GM04503 (cell line): Measurements from ENCODE around the gene MTG2.

Experiments used
- DNase-seq: peaks from one replicate; pipeline ENCODE4 v3.0.0-alpha.2; 2012; ENCODE audit warnings: low read depth

The MTG2 gene

DNA sequence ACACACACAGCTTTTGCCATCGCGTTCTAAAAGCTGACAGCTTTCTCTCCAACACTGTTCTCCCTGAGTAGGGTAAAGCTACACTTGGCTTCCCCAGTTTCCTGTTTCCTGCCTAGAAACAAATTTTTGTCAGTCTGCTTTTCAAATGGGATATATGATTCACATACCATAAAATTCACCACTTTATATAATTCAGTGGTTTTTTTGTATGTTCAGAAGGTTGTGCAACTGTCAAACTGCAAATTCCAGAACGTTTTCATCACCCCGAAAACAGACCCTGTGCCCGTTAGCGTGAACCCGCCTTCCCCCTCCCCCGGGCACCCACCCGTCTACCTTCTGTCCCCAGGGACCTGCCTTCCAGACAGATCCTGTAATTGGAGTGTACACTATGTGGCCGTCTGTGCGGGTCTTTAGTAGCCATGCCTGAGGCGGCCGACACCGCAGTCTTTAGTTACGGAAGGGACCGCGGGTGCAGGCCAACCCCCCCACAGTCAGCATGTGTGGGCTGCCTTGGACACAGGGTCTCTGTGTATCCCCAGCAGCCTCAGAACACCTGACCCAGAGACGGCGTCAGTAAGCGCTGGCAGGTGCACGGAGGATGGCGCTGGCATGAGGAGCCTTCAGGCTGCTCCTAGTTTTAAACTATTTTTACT is 20.7 kb downstream of the MTG2 start:
- DNase-seq, result no peak

DNA sequence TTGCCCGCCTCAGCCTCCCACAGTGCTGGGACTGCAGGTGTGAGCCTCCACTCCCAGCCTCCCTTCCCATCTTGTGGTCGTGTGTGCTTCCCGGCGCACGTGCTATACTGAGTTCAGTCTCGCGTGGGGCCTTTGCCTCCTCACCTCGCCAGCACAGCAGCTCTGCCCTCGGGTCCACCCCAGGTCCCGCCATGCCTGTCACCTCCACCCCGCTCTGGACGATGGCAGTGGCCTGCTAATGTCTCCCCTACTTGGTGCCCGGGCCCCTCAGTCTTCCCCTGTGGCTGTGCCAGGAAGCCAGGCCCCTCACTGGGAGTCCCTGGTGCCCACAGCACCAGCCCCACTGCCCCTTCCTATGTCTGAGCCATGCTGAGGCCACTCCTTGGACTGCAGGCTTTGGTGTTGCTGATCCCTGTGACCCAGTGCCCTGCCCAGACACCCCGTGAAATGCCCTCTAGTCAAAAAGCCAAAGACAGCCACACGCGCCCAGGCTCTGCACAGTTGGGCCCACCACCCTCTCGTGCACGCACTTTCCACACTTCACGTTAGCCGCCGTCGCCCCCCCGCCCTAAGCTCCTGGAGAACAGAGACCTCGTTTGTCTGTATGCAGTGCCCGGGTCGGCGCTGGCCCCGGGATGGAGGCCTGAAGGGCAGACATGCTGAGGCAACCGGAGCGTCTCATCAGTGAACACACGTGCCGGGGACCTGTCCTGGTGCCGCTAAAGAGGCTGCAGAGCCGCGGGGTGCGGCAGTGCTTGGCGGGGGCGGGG is 23.0 kb downstream of the MTG2 start:
- no peak for DNase-seq

DNA sequence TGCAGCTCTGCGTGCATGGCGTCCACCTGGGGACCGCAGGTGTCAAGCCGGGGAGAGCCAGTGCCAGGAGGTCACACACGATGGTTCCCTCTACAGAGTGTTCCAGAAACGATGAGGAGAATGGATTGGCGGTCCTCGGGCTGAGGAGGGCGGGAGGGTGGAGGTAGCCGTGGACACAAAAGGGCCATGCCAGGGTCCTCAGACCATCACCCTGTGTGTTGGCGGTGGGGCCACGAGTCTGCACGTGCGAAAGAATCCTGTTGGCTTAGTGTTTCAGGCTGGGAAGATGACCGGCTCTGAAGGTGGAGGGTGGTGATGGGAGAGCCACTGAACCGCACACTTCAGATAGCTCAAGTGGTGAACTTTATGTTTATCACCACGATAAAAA is 23.6 kb downstream of the MTG2 start:
- no peak for DNase-seq

DNA sequence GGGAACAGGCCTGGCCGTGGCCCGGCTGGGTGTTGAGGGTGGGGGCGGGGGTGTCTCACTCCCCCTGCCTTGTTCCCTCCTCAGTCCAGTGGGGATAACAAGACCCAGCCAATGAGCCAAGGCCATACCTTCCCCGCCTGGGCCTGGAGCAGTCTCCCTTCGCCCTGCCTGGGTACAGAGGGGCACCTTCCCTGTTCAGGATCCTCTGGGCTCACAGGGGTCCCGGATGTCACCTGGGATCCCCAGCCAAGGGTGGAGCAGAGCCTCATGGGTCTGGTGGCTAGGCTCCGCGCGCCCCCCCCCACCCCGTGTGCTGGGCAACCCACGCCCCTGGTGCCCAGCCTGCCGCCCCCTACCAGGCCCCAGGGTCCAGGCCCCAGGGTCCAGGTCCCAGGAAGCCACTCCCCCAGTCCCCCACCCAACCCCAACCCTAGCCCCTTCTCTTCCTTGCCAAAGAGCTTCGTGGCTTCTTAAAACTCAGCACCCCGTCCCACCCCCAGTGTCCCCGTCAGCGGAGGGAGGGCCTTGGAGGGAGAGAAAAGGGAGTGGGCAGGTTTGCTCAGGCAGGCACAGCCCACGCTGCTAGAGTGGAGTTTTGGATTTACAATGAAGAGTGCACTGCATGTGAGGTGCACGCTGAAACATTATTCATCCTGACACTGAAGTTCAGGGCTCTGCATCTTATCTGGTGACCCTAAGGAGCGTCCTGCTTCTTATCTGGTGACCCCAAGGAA is 25.4 kb downstream of the MTG2 start:
- DNase-seq, result no peak

DNA sequence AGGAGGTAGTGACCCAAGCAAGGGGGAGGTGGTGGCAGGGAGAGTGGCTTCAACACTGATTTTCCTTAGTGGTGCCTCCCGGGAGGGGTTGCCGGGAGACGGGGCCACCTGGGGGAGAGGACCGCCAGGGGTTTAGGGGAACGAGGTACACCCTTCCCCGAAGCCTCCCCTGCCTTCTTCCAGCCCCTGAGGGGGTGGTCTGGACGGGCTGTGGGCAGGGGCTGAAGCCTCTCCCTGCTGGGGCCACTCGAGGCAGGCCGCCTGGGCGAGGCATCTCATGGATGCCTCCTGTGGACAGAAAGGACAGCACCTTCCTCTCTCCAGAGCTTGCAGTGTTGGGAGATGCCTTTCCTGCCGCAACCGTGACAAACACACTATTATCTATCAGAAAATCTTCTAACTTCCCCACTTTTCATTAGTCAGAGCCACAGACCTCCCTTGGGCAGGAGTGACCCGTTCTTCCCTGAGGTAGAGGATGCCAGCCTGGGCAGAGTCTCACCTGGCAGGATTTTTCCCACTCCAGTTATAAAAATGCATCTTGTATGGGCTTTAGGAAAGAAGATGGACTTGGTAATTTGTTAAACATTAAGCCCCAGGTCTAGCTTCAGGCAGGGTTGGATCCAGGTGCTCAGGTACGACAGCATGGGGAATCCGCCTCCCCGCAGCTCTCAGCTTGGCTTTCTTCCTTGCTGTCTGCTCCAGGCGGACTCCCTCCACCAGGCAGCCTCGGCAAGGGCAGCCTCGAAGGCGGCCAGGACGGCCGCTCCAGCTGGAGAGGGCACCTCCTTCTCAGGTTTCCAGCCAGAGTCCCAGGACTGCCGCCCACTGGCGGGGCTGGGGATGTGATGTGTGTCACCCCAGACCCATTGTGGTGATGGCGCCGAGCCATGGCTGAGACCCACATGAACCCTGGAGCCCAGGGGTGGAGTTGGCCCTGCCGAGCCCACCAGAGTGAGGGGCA is 26.2 kb downstream of the MTG2 start:
- DNase-seq, result no peak

DNA sequence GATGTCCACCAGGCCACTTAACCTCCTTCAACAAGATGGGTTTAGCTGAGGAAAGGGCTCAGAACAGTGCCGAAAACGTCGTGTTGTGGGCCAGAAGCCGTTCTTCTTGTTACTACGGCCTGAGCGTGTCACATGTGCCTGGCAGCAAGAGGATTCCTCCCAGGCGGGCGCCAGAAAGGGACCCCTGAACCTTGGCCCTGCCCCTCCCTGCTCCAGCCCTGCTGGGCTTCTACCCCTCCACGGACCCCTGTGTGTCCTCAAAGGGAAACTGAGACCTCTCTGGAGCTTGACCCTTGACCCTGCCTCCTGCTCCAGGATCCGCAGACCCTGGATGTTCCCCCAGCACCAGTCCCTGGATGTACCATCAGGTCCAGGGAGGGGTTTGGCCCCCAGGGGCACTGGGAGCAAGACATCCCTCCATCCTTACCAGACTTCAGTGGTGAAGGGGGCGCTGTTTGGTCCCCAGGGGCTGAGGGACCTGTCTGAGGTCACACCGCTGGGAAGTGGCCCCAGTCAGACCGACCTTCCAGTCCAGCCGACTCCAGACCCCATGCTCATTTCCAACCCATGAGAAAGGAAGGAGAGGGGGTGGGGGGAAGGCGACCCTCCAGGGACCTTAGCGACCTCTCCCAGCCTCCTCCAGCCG is 27.1 kb downstream of the MTG2 start:
- no peak for DNase-seq

DNA sequence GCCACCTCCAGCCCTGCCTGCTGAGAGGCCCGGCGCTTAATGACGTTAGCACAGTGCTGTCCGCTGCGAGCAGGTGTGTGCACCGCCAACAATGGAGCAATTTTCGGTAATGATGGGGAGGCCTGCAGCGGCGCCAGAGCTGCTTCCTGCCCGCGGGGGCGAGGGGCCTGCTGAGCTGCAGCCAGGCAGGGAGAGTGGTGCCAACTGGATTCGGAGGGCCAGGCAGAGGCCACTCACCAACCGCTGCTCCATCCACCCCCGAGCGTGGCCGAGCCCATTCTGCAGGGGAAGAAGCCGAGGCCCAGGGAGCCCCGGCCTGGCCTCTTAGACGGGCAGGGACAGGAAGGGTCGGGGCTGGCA is 27.6 kb downstream of the MTG2 start:
- no peak for DNase-seq

DNA sequence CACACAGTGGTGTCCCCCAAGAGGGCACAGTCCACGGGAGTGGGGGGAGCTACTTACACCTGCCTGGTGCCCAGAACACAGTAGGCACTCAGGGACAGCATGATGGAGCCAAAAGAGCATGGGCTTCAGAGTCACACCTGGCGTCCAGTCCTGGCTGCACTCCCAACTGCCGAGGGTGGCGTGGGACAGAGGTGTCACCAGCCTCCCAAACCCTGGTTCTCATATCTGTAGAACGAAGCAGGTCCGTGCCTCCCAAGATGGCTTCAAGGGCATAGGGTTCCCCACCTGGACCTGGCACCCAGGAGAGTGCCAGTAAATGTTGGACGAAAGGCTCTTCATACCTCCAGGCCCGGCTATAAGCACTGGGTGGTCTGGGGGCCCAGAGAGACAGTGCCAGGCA is 28.4 kb downstream of the MTG2 start:
- DNase-seq, result no peak

DNA sequence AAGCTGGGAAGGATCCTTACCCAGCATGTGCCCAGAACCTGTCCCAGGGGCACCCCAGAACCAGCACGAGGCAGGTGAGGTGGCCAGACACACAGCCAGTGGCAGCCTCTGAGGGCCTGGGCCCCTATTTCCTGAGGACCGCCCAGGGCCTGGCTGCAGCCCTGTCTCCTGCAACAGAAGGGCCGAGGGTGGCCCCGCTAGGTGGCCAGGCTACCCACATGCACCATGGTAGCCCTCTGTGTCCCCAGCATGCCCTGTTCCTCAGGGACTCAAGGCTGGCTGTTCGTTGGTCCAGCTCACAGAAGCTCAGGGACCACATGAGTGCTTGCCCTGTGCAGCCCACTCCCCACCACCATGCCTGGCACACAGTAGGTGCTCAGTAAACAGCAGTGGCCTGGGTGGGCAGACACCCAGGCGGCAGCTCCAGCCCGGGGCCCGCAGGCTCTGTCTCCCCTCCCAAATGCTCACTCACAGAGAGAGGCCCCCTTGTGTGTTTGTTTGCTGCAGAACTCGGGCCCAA is 29.0 kb downstream of the MTG2 start:
- no peak for DNase-seq

DNA sequence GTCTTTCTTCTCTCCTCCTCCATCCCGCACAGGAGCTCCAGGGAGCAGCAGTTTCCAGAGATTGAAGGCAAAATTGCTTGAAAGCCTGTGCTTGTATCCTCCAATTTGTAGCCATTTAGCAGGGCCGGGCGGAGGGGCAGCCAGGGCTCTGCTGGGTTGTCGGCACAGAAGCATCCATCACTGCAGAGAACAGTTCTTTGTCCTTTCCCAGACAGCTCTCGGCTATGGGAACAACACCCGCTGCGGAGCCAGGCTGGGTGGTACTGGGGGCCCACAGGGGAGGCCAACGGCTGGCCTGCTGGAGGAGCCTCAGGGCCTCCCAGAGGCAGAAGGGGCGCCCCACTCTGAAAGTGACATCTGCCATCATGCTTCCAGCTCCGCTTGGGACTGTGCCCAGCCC is 29.5 kb downstream of the MTG2 start:
- no peak for DNase-seq

DNA sequence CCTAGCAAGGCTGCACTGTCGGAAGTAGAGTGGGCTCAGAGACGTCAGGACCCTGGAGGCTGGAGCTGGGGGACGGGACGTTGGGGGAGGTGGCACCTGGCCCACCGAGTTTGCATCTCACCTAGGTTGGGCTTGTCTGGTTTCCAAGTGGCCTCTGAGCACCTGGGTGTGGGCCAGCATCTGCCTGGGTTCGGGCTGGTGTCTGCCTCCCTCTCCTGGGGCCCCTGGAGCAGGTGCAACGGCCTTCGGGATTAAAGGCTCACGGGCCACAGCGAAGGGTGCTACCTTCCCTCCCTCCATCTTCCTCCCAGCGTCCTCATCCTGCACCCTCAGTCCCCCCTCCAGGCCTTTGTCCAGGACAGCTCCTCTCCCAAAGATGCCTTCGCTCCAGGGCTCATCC is 31.2 kb downstream of the MTG2 start:
- no peak for DNase-seq

DNA sequence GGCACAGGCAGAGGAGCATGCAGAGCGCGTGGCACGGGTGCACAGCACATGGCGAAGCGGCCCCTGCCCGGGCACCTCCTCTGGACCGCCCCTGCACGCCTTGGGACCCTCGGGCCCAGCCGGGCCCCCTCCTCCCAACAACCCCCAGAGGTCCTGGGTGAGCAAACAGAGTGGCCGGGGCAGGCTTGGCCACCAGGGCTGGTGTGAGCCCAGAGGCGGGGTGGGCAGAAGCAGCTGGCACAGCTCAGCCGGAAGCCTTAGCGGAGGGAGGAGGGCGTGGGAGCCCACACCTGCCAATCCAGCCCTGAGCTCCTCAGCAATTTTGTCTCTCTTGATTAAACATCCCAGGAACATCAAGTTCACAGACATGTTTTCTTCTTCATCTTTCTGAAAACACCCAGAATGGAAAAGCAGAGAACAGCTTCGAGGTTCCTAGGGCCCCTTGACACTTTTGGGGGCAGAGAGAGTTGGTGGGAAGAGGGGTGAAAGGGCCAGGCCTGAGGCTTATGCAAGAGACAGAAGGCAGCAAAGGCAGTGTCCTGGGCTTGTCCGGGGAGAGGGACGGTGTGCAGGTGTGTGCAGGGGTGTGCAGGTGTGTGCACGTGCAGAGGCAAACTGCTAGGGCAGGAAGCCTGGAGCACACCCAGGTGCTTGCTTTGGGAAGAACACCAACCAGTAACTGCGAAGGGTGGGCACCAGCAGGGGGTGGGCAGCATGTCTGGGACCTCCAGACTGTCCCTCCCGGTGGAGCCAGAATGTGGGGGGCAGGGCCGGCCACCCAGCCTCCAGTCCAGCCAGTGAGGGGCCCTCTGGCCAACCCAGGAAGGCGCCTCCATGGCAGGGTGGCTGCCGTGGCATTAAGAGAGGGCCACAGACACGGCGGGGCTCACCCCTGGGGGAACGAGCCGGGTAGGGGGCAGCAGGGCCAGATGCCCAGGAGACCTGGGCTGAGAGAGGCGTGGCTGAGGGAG is 32.5 kb downstream of the MTG2 start:
- DNase-seq, result no peak

DNA sequence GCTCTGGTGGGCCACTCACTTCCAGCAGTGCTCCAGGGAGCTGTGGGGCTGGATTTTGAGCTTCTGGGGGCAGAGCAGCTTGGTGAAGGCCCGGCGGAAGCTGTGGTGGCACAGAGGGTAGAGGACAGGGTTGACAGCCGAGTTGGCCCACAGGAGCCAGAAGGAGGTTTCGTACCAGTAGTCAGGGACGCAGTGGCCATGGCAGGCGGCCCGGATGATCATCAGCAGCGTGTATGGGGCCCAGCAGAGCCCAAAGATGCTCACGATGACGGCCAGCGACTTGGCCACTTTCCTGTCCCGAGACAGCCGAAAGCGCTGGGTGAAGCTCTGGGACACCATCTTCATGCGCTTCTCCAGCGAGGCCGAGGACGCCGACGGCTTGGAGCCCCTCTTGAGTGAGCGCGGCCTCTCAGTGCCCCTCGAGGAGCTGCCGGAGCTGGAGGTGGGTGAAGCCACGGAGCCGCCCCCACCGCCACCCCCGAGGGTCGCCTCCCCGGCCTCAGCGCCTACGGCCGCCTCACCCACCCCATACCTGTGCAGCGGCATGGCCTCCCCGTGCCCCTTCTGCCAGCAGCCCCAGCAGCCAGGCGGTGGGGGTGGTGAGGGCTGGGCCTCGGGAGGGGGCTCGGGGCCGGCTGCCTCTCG is 33.3 kb downstream of the MTG2 start:
- DNase-seq, result no peak

DNA sequence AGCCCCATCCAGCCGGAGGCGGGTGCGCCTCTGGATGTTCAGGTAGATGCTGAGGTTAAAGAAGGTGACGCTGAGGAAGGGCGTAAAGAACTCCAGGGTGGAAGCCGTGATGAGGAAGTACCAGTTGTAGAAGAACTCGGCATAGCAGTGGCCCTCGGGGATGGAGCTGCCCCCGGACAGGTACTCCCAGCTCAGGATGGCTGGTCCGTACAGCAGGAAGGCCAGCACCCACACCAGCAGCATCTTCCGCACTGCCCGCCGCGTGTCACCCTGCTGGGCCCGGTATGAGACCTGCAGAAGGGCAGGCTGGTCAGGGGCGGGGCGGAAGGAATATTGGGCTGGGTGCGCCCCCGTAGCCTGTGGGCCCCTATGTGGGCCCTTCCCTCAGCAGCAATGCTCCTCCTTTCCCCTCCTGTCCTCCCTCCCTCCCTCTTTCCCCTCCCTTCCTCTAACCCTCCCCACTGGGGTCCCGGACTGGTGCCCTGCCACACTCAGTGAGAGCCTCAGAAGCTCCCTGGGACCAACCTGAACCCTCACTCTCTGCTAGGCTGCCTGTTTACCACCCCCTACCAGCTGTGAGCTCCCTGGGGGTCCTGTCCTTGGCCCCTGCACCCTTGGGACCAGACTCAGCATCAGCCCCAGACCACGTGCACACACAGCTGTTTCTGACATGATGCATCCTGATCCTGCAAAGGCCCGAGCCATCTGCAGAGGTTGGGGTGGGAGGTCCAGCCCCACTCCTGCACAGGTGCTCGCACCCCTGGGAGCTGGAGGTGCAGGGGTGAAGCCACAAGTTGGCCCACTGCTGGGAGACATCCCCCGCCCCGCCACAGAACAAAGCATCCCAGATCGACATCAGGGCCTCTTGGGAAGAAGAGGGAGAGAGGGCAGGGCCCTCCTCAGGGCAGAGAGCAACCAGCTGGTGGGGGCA is 34.1 kb downstream of the MTG2 start:
- DNase-seq, result no peak

DNA sequence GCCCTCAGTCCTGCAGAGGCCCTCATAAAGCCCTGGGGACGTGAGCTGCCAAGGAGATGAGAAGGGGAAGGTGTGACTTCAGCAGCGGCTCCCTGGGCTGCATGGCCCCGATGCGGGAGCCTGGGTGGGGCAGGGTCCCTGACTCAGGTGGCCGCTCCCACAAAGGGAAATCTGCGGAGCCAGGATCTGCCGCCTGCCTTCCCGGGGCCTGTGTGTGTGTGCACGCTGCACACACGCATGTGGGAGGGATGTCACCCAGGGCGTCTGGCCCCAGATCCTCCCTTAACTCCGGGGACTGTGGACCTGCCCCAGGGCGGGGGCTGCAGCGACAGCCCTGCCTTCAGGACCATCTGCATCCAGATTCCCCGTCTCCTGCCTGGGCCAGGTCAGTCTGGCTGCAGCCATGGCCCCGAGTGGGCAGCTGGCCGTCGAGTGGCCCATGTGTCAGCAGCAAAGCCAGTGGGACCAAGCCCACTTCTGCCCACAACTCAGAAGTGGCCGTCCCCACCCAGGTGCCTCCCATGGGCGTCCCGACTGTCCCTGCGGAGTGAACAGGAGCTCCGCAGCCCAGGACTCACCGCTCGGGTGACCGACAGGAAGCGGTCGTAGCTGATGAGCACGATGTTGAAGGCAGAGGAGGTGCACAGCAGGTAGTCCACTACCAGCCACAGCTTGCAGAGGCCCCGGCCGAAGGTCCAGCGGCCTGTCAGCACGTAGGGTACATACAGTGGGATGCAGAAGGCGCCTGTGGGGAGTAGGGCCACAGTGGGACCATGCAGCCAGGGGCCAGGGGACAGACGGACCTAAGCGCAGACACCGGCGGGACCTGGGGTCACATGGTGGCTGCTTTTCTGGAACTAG is 35.3 kb downstream of the MTG2 start:
- DNase-seq, result no peak

DNA sequence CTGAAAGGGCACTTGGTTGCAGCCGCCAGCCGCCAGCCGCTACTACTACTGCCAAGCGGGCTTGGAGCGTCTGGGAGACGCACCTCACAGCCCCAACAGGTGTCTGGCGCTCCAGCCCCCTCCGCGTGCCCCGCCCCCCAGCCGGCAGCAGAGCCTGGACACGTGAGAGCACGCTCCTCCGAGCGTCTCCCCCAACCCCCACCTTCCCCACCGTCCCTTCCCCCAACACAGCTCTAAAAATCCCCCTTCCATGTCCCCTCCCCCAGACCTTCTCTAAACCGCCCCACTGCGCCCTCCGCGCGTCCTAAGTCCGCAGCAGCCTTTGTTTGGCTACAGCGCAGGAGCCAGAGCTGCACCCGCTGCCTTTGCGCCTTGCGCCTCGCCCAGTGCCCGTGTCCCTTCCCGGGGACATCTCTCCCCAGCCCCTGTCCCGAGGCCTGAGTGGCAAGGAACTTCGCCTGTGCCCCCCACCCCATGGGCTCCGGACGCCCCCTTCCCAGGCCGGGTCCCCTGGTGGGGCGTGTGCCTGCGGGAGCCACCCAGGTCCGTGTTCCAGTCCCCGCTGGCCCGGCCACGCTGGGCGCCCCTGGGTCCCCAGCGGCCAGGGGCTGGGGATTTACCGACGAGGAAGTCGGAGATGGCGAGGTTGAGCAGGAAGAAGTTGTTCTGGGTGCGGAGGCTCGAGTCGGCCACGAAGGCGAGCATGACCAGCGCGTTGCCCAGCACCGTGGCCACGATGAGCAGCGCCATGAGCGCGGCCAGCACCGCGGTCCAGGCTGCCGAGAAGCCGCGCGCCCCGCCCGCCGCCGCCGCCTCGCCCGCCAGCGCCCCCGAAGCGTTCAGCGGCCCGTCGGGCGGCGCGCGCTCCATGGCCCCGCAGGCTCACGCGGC is 36.5 kb downstream of the MTG2 start:
- no peak for DNase-seq
